GM12878 (cell line): Measurements from ENCODE around the gene ADCY9. TPM values are rescaled to one million over a fixed set of nuclear protein-coding genes. Genes with fewer than 3 reads are reported as not detected.

ENCODE experiments used
- ATAC-seq: fragments of 200-7000 bp; cut with Tn5 transposase; 3 replicates; pipeline ENCODE4 v1.9.1; 2020; ENCODE audit warnings: mild to moderate bottlenecking, moderate library complexity
- BruUV-seq: library from RNA; stranded (reverse); fragments of 400-500 nt; replicated peaks from 2 replicates; lab custom pipeline; 2021; lab: Mats Ljungman, UMichigan
- CTCF ChIA-PET: fragments of 300-600 bp; sonication (Branson Sonifier 250); formaldehyde crosslinking; extraction: SDS; loops from one replicate; lab custom pipeline; 2021; ENCODE audit warnings: inconsistent platforms; lab: Yijun Ruan, JAX
- POLR2A ChIA-PET: fragments of 350-600 bp; formaldehyde crosslinking; extraction: SDS; loops from one replicate; lab custom pipeline; 2021; ENCODE audit warnings: inconsistent platforms; lab: Charles Lee
- RAD21 ChIA-PET: fragments of 300-600 bp; sonication (Branson Sonifier 250); formaldehyde crosslinking; loops from one replicate; lab custom pipeline; 2023; ENCODE audit warnings: antibody characterized with exemption; ENCODE audit not compliant: unreplicated experiment; lab: Charles Lee
- SMC1A ChIA-PET: fragments of 300-600 bp; sonication (Branson Sonifier 250); formaldehyde crosslinking; loops from one replicate; lab custom pipeline; 2023; ENCODE audit not compliant: unreplicated experiment, uncharacterized antibody; lab: Charles Lee
- DNase-seq: peaks from one replicate; pipeline ENCODE4 v3.0.0-alpha.2; 2011; ENCODE audit warnings: low read depth, low spot score
- FAIRE-seq: peaks from 3 replicates; lab custom pipeline; 2011; peaks lifted over from hg19 to GRCh38; lab: Jason Lieb, UNC
- H2AFZ ChIP-seq: 2 replicates; pipeline ENCODE4 v1.6.0; 2011; ENCODE audit warnings: low read depth, low read length, control low read depth; ENCODE audit not compliant: control insufficient read depth
- H3K27ac ChIP-seq: 2 replicates; pipeline ENCODE4 v1.5.1; 2011; ENCODE audit warnings: control low read depth; ENCODE audit not compliant: control insufficient read depth, insufficient read depth
- H3K27me3 ChIP-seq, 2 experiments: replicated peaks in 1 of 2; 2 replicates each; pipeline versions ENCODE4 v1.6.0 to v1.6.1; 2011; ENCODE audit warnings: low read length in 1 of 2; ENCODE audit not compliant: control insufficient read depth in 2 of 2, insufficient read depth in 2 of 2
- H3K36me3 ChIP-seq, 2 experiments: 2 replicates each; pipeline ENCODE4 v1.5.1; 2011; ENCODE audit warnings: low read length in 1 of 2; ENCODE audit not compliant: control insufficient read depth in 2 of 2, insufficient read depth in 2 of 2
- H3K4me1 ChIP-seq: 2 replicates; pipeline ENCODE4 v1.6.1; 2011; ENCODE audit warnings: mild to moderate bottlenecking, low read length, moderate library complexity, mixed read lengths; ENCODE audit not compliant: control insufficient read depth, insufficient read depth
- H3K4me2 ChIP-seq: 2 replicates; pipeline ENCODE4 v1.6.0; 2011; ENCODE audit warnings: control low read depth; ENCODE audit not compliant: control insufficient read depth, insufficient read depth
- H3K4me3 ChIP-seq: fragments of 200-600 bp; sonication (generic); 2 replicates; pipeline ENCODE4 v1.5.1; 2016
- H3K79me2 ChIP-seq: 2 replicates; pipeline ENCODE4 v1.6.0; 2011; ENCODE audit warnings: low read length; ENCODE audit not compliant: control insufficient read depth, insufficient read depth
- H3K9ac ChIP-seq: 2 replicates; pipeline ENCODE4 v1.8.0; 2011; ENCODE audit warnings: low read length, control low read depth, mixed read lengths; ENCODE audit not compliant: control insufficient read depth, insufficient read depth
- H3K9me3 ChIP-seq: replicated peaks from 3 replicates; pipeline ENCODE4 v1.5.1; 2011; ENCODE audit warnings: mild to moderate bottlenecking, low read length; ENCODE audit not compliant: control insufficient read depth, insufficient read depth
- H4K20me1 ChIP-seq: 2 replicates; pipeline ENCODE4 v1.6.0; 2011; ENCODE audit not compliant: control insufficient read depth, insufficient read depth
- ATF3 ChIP-seq: IDR thresholded peaks from 2 replicates; pipeline ENCODE4 v1.6.1; 2011; ENCODE audit warnings: low read depth, mild to moderate bottlenecking, low read length, moderate library complexity, borderline replicate concordance; ENCODE audit errors: extremely low read depth
- BCL11A ChIP-seq: IDR thresholded peaks from 2 replicates; pipeline ENCODE4 v1.6.1; 2011; ENCODE audit warnings: low read depth, low read length
- CEBPZ ChIP-seq: fragments of 150-350 bp; IDR thresholded peaks from 2 replicates; pipeline ENCODE4 v1.6.1; 2016; ENCODE audit warnings: low read depth, low read length
- ESRRA ChIP-seq: IDR thresholded peaks from 2 replicates; pipeline ENCODE4 v1.6.1; 2012; ENCODE audit warnings: mild to moderate bottlenecking, low read length, improper control_type of control experiment
- FOXK2 ChIP-seq: fragments of 450-650 bp; IDR thresholded peaks from 2 replicates; pipeline ENCODE4 v1.6.1; 2017; ENCODE audit warnings: mild to moderate bottlenecking, moderate library complexity
- IKZF1 ChIP-seq: fragments of 450-650 bp; conservative IDR thresholded peaks from 2 replicates; pipeline ENCODE4 v1.6.1; 2017; ENCODE audit warnings: antibody characterized with exemption, mild to moderate bottlenecking
- MYC ChIP-seq: IDR thresholded peaks from 2 replicates; pipeline ENCODE4 v1.6.1; 2011; ENCODE audit warnings: mild to moderate bottlenecking, low read length, moderate library complexity, inconsistent platforms; ENCODE audit not compliant: insufficient read depth, insufficient replicate concordance, insufficient read length, severe bottlenecking
- PML ChIP-seq: IDR thresholded peaks from 2 replicates; pipeline ENCODE4 v1.6.1; 2012; ENCODE audit warnings: low read length, inconsistent platforms
- POLR2AphosphoS5 ChIP-seq: IDR thresholded peaks from 2 replicates; pipeline ENCODE4 v1.6.1; 2011; ENCODE audit warnings: mild to moderate bottlenecking, low read length, inconsistent platforms
- RUNX3 ChIP-seq: IDR thresholded peaks from 2 replicates; pipeline ENCODE4 v1.6.1; 2012; ENCODE audit warnings: low read length, inconsistent platforms
- SP1 ChIP-seq: IDR thresholded peaks from one replicate; pipeline ENCODE4 v1.6.1; 2011; ENCODE audit warnings: low read depth, low read length
- SPI1 ChIP-seq: IDR thresholded peaks from 2 replicates; pipeline ENCODE4 v1.6.1; 2011; ENCODE audit warnings: low read depth, mild to moderate bottlenecking, low read length, moderate library complexity, borderline replicate concordance; ENCODE audit not compliant: insufficient read depth
- SRF ChIP-seq, 2 experiments: IDR thresholded peaks; 2 replicates each; pipeline ENCODE4 v1.6.1; 2011; ENCODE audit warnings: low read depth in 2 of 2, low read length in 2 of 2, mild to moderate bottlenecking in 1 of 2, moderate library complexity in 1 of 2
- STAT1 ChIP-seq: fragments of 450-650 bp; conservative IDR thresholded peaks from 2 replicates; pipeline ENCODE4 v1.6.1; 2014; ENCODE audit warnings: antibody characterized with exemption, mild to moderate bottlenecking
- WRNIP1 ChIP-seq: IDR thresholded peaks from 2 replicates; pipeline ENCODE4 v1.6.1; 2011; ENCODE audit warnings: low read depth, low read length, improper control_type of control experiment, borderline replicate concordance
- ZBED1 ChIP-seq: IDR thresholded peaks from 2 replicates; pipeline ENCODE4 v1.6.1; 2016; ENCODE audit warnings: borderline replicate concordance
- ZZZ3 ChIP-seq: IDR thresholded peaks from 2 replicates; pipeline ENCODE4 v1.6.1; 2011; ENCODE audit warnings: low read depth; ENCODE audit not compliant: control insufficient read depth, insufficient read length
- WGBS: methylation state at CpG from one replicate; pipeline ENCODE4 v1.1.6; 2016; ENCODE audit warnings: low lambda C conversion rate; ENCODE audit not compliant: insufficient replicate concordance, insufficient coverage; ENCODE audit errors: missing lambda C conversion rate; 5-methylcytosine and 5-hydroxymethylcytosine counted together
- in situ Hi-C: fragments of 300-500 bp; cut with MboI; formaldehyde crosslinking; loops from 9 replicates; pipeline ENCODE4 v1.14.3; 2018; ENCODE audit warnings: mixed read lengths
- intact Hi-C: fragments of 100-400 bp; cut with micrococcal nuclease; formaldehyde crosslinking; loops from one replicate; pipeline ENCODE4 v1.14.2; 2022; ENCODE audit not compliant: unreplicated experiment
- polyA plus RNA-seq, 11 experiments: library from polyadenylated mRNA; depleted of rRNA in 4 of 11; unstranded in 6 of 11; stranded (reverse) in 5 of 11; fragments of >200 nt; fragmentation: Nextera tagmentation in 4 of 11; fragmentation: Illumina TruSeq in 1 of 11; extraction: Ambion mirVana in 4 of 11; extraction: Trizol in 1 of 11; gene quantifications; 1 replicate in 1 of 11; 2 replicates in 10 of 11; pipeline versions ENCODE4 v1.2.1 to v1.2.3, GENCODE V29; 2011 to 2016; ENCODE audit warnings: inconsistent platforms in 2 of 11, missing spikeins in 2 of 11, low read depth in 1 of 11
- total RNA-seq, 4 experiments: library from RNA; depleted of rRNA in 3 of 4; stranded (reverse); fragments of >200 nt in 3 of 4; fragmentation: Illumina TruSeq in 1 of 4; extraction: Trizol in 1 of 4; gene quantifications; 2 replicates each; pipeline versions ENCODE4 v1.2.1 to v1.2.3, GENCODE V29; 2013 to 2021

The ADCY9 gene
- total and polyA plus RNA-seq, 10 of the 15 experiments (the other 5 are each of a cell fraction or from before 2014, with no cell fraction given) = 0.09 to 0.41 (median 0.15) TPM; not detected in 3

DNA sequence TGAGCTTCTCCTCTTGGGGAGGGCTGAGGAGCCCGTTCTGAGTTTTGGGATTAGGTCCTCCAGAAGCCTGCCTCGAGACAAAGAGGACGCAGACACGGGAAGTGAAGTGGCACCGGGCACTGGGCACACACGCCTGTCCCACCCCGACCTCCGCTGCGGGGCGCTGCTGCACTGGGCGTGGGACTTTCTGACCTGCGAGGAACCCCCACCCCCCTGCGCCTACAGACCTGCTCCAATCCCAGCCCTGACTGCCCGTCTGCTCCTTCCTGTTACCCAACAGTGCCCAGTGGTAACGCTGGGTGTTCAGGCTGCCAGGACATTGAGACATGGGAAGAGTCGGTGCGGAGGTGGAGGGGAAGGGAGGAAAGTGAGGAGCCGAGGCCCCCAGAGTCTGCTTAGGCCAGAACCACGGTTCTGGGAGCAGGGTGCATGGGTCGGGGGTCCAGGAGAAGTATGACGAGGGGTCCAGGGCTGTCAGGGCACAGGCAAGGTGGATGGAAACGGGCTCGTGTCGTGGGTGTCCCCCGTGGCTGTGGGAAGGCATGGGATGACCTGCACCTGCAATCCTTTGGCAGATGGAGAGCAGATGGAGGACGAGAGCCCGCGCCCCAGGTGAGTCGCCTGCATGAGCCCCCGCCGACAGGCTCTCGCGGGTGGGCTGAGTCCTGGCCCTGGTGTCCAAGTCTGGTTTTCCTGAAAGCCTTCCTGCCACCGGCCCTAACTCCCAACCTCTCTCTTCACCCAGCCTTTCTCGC is 123.8 kb downstream of the ADCY9 start:
- Histone ChIP-seq H3K27me3 (no peaks in the 10 kb centered on the region), H3K4me3 (no peak overlapping the region), H2AFZ (no peak overlapping the region), H3K27ac (no peak overlapping the region), H3K9me3 (no peaks in the 10 kb centered on the region), H4K20me1 (no peaks in the 10 kb centered on the region), H3K79me2 (no peaks in the 10 kb centered on the region), H3K4me2 (no peak overlapping the region), H3K4me1 (no peaks in the 10 kb centered on the region), H3K36me3 (no peaks in the 10 kb centered on the region), H3K9ac (no peak overlapping the region)
- WGBS = 45% methylated on average over 34 of the region's 35 CpGs
- ChIA-PET CTCF (interaction anchor here (1.4 kb wide), 1 partner anchor 261 kb away, joined by 4 read pairs; no protein-coding TSS in a partner anchor), SMC1A (no interaction called here), POLR2A (no interaction called here), RAD21 (no interaction called here)
- FAIRE-seq = no peak
- DNase-seq = no peak
- ATAC-seq = no peak
- no peak for TF ChIP-seq RUNX3
- TF ChIP-seq IKZF1 = no peak
- no peak for TF ChIP-seq ZZZ3
- no peak for TF ChIP-seq SP1
- TF ChIP-seq WRNIP1 = no peak
- no peak for TF ChIP-seq CEBPZ
- TF ChIP-seq POLR2AphosphoS5 = no peak
- TF ChIP-seq STAT1 = no peak
- no peak for TF ChIP-seq ESRRA
- TF ChIP-seq FOXK2 = no peak
- no peak for TF ChIP-seq PML
- no peak for TF ChIP-seq SPI1
- TF ChIP-seq SRF (IDR thresholded peaks at IDR 0.05; ENCODE audit: low read depth in 2 of 2, low read length in 2 of 2) = no peak
- TF ChIP-seq BCL11A = no peak
- no peak for TF ChIP-seq ATF3
- TF ChIP-seq ZBED1 = no peak
- TF ChIP-seq MYC = no peak
- in situ Hi-C loops (no loop called here), intact Hi-C loops (no loop called here)
- BruUV-seq = no TSS peak
